K562 (cell line): ENCODE results near the gene ATAD3C. TPM values are rescaled to one million over a fixed set of nuclear protein-coding genes. Genes with fewer than 3 reads are reported as not detected.

Experiments
- ARID3A ChIP-seq: IDR thresholded peaks from 2 replicates; pipeline ENCODE4 v1.6.1; 2012; ENCODE audit warnings: low read depth, low read length, improper control_type of control experiment, borderline replicate concordance
- ELK3 ChIP-seq: fragments of 450-650 bp; formaldehyde crosslinking; IDR thresholded peaks from 2 replicates; pipeline ENCODE4 v1.4.0; 2020; ENCODE audit warnings: mild to moderate bottlenecking
- FOXK1 ChIP-seq: sonication (generic); formaldehyde crosslinking; IDR thresholded peaks from 2 replicates; pipeline ENCODE4 v1.8.0; 2022; ENCODE audit warnings: missing genetic modification reagents, mild to moderate bottlenecking, borderline replicate concordance
- GTF2A2 ChIP-seq: IDR thresholded peaks from 2 replicates; pipeline ENCODE4 v1.6.1; 2016; ENCODE audit warnings: mild to moderate bottlenecking, missing genetic modification characterization, missing compliant biosample characterization
- MGA ChIP-seq: fragments of 450-650 bp; IDR thresholded peaks from 2 replicates; pipeline ENCODE4 v1.6.1; 2016; ENCODE audit warnings: mild to moderate bottlenecking, moderate library complexity
- PTBP1 ChIP-seq: fragments of 200-400 bp; formaldehyde crosslinking; IDR thresholded peaks from 2 replicates; pipeline ENCODE4 v1.6.1; 2017; ENCODE audit warnings: low read depth, low read length
- SFPQ ChIP-seq: fragments of 200-400 bp; formaldehyde crosslinking; IDR thresholded peaks from 2 replicates; pipeline ENCODE4 v1.6.1; 2017; ENCODE audit warnings: mild to moderate bottlenecking, low read depth, low read length, moderate library complexity
- TARDBP ChIP-seq: fragments of 450-650 bp; IDR thresholded peaks from 2 replicates; pipeline ENCODE4 v1.6.1; 2016
- TCFL5 ChIP-seq: fragments of 250-450 bp; sonication (Bioruptor Pico); conservative IDR thresholded peaks from 2 replicates; pipeline ENCODE4 v1.6.1; 2021; ENCODE audit warnings: mild to moderate bottlenecking, moderate library complexity, matching md5 sums
- ZNF436 ChIP-seq: fragments of 250-450, 450-650 bp; sonication (Bioruptor Pico); formaldehyde crosslinking; IDR thresholded peaks from 2 replicates; pipeline ENCODE4 v1.7.0; 2020; ENCODE audit warnings: mild to moderate bottlenecking
- polyA plus RNA-seq, 8 experiments: library from polyadenylated mRNA; depleted of rRNA in 4 of 8; stranded (reverse) in 5 of 8; unstranded in 3 of 8; fragments of >200 nt; fragmentation: Nextera tagmentation in 2 of 8; fragmentation: Illumina TruSeq in 1 of 8; extraction: Ambion mirVana in 2 of 8; extraction: Trizol in 1 of 8; gene quantifications; 2 replicates each; pipeline versions ENCODE4 v1.2.1 to v1.2.3, GENCODE V29; 2011 to 2014; ENCODE audit warnings: inconsistent platforms in 1 of 8, missing spikeins in 1 of 8
- total RNA-seq, 7 experiments: library from RNA; depleted of rRNA in 6 of 7; stranded (reverse); fragments of >200 nt in 6 of 7; fragmentation: Illumina TruSeq in 2 of 7; extraction: Trizol in 2 of 7; gene quantifications; 2 replicates each; pipeline versions ENCODE4 v1.2.1 to v1.2.3, GENCODE V29; 2011 to 2021; ENCODE audit warnings: low replicate concordance in 1 of 7

ATAD3C gene
- total and polyA plus RNA-seq, 9 of the 15 experiments (the other 6 are each of a cell fraction or from before 2014, with no cell fraction given), result 0.03 to 0.18 TPM; not detected in 7

- TF ChIP-seq MGA (peak; percentile 20; the same call in 1 of the 2 replicates), ELK3 (CRISPR knock-in tag) (no peak), ARID3A (no peak), FOXK1 (CRISPR knock-in tag) (no peak), GTF2A2 (tag) (no peak), TARDBP (no peak), PTBP1 (no peak), SFPQ (no peak), TCFL5 (CRISPR knock-in tag) (no peak), ZNF436 (CRISPR knock-in tag) (no peak)
Observed at GRCh38 chr1:1406101-1406820, 43.2 kb upstream of the ATAD3C start (continued).
